Measurements from ENCODE around the gene SCP2. TPM values are rescaled to one million over a fixed set of nuclear protein-coding genes. Genes with fewer than 3 reads are reported as not detected.
A peak's percentile ranks its signal among the peaks of the same experiment; 100 is the strongest.
"Not testable (repeated sequence)": the region's sequence is repeated elsewhere in the genome, so short reads cannot be mapped to it uniquely, and the experiment has no call there.

The SCP2 gene
- total RNA-seq, 1 donor, result 26.1 TPM

DNA sequence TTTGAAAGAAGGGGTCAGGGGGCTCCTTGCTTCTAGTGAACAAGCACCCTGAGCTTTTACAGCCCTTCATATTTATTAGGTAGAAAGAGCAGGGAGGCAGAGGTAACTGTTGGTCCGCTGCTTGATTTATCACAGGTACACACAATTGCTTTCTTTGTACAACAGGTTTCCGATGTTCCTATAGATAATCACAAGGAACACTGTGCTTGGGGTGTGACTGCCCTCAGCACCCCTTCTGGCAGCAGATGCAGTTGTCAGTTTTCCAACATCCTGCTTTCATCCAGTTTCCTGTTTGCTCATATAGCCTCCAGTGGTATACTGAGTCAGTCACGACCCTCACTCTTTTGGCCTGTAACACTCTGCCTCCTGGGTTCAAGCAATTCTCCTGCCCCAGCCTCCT is 40.6 kb downstream of the SCP2 start:
- no peak for DNase-seq (ENCODE audit: low read depth in 2 of 3, low spot score in 2 of 3)

DNA sequence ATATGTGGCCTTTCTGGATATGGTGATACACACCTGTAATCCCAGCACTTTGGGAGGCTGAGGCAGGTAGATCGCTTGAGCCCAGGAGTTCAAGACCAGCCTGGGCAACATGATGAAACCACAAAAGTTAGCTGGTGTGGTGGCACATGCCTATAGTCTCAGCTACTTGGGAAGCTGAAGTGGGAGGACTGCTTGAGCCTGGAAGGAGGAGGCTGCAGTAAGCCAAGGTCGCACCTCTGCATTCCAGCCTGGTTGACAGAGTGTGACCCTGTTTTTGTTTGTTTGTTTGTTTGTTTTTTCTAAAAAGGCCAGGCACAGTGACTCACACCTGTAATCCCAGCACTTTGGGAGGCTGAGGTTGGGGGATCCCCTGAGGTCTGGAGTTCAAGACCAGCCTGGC is 42.2 kb downstream of the SCP2 start:
- not testable (repeated sequence) for DNase-seq (ENCODE audit: low read depth in 2 of 3, low spot score in 2 of 3)

DNA sequence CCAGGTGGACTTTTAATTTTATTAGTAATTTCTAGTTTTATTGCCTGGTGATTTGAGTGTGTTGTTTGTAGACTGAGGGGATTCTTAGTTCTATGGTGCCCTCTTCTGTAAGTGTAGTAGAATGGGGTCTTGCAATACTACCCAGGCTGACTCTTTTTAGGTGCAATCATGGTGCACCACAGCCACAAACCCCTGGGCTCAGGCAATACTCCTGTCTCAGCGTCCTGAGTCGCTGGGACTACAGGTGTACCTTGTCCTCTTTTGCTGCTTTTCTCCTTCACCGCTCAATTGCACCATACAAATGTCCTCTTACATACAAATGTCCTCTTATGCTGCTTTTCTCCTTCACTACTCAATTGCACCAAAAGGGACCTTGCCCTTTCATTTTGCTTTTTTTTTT is 43.1 kb downstream of the SCP2 start:
- peak in 2 of 3 donors; percentile 28 to 42 for DNase-seq (ENCODE audit: low read depth in 2 of 3, low spot score in 2 of 3)

DNA sequence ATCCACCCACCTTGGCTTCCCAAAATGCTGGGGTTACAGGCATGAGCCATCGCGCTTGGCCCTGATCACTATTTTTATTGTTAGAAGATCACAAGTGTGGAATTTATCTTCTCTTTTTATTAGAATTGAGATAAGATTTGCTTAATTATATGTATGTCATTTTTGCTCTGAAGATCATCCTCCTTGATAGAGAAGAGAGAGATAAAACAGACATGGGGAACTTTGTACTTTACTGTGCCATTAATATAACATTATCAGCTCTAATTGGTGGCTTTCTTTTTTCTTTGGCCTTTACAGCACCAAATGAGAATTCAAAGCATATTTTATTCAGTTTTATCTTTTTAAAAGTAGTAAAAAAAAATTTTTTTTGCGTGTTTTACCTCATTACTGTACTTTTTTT is 46.8 kb downstream of the SCP2 start:
- DNase-seq (ENCODE audit: low read depth in 2 of 3, low spot score in 2 of 3), result no peak

DNA sequence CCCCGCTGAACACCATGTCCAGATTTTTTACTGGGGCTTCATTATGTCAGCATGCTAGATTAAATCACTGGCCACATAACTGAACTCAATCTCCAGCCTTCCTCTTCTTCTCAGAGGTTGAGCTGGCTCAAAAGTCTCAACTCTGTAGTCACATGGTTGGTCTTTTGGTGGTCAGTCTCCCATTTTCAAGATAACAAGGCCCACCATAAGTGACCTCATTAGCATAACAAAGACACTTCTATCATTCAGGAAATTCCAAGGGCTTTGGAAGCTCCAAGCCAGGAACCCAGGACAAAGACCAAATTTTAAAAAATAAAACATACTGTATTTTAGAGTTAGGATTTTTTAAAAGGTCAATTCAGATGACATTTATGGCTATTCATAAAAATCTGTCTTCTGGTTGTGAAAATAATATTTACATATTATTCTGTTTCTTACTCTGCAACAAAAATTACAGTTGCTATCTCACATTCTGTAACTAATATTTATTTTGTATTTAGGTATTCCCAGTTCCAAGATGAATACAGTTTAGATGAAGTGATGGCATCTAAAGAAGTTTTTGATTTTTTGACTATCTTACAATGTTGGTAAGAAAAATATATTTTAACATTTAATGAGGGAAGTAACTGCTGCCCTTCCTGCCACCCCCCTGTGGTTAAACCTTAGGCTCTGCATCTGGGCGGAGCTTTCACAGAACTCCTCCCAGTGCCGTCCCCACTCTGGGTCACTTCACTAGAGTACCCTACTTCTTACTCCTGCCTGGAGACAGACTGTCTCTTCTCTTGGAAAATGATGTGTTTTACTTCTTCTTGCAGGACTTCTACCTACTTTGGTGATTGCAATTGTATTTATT is 49.3 kb downstream of the SCP2 start:
- DNase-seq (ENCODE audit: low read depth in 2 of 3, low spot score in 2 of 3), result peak in 2 of 3 donors; percentile 10 to 17

DNA sequence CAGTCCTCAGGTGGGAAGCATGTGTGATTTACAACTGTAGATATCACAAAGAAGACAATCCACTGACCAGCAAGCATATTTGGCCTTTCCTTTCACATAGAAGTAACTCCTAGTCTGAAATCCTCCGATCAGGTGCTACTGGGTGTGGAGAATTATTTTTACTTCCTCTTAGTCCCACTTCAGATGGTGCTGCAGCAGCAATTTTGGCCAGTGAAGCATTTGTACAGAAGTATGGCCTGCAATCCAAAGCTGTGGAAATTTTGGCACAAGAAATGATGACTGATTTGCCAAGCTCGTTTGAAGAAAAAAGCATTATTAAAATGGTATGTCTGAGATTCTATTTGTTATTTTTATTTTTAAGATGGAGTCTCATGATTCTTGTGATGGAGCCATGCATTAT is 51.0 kb downstream of the SCP2 start:
- no peak for DNase-seq (ENCODE audit: low read depth in 2 of 3, low spot score in 2 of 3)

DNA sequence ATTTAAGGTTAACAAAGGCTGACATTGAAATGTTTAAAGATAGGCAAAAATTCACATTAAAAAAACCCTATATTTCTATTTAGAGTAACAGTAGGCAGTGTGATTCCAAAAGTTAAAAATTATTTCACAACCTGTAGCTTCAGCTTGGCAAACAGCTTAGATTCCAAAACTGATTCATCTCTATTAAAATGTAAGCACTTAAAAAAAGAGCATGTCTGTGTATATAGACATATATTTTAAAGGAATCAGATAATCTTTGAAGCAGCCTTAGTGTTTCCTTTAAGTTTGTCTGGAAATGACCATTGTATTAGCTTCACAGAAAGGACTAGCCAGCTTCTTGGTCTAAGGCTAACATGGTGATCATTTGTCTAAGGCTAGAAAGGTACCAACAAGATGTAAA is 65.7 kb downstream of the SCP2 start:
- not testable (repeated sequence) for DNase-seq (ENCODE audit: low read depth in 2 of 3, low spot score in 2 of 3)

DNA sequence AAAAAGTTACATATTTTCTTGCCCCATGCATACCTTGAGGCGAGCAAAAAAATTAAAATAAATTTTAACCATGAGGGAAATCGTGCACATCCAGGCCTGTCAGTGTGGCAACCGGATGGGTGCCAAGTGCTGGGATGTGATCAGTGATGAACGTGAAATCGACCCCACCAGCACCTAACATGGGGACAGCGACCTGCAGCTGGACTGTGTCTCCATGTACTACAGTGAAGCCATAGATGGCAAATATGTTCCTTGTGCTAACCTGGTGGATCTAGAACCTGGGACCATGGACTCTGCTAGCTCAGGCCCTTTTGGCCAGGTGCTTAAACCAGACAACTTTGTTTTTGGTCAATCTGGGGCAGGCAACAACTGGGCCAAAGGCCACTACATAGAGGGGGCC is 67.6 kb downstream of the SCP2 start:
- DNase-seq (ENCODE audit: low read depth in 2 of 3, low spot score in 2 of 3), result no peak

DNA sequence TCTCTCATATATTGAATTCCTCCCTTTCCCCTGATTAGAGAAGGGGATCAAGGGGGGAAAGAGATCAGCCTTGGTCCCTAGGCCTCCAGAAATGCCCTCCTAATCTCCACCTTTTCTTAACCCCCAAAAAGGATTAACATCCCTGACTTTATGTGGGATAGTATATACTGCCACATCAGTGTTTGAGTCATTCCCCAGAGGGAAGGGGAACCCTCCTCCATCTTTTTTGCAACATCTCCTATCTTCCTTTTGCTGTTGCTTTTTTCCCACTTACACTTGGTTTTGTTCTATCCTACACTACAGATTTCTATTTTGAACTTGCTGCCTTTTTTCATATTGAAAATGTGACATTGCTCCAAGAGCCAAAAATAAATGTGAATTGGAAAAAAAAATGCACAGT is 69.6 kb downstream of the SCP2 start:
- no peak for DNase-seq (ENCODE audit: low read depth in 2 of 3, low spot score in 2 of 3)

DNA sequence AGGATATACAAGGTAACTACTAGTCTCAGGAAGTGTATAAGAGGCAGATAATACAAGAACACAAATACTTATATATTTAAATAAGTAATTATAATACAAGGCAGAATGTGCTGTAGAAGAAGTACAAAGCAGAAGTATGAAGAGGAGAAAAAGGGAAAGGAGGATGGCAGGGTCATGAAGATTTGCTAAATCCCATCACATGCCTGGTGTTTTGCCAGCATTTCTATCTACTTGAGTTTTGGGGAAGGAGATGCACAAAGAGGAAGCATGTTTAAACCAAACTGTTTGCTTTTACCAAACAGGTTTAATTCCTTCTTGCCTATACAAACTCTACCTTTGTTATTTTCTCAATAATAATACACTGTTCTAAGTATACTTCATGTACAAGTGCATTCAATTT is 74.1 kb downstream of the SCP2 start:
- no peak for DNase-seq (ENCODE audit: low read depth in 2 of 3, low spot score in 2 of 3)

DNA sequence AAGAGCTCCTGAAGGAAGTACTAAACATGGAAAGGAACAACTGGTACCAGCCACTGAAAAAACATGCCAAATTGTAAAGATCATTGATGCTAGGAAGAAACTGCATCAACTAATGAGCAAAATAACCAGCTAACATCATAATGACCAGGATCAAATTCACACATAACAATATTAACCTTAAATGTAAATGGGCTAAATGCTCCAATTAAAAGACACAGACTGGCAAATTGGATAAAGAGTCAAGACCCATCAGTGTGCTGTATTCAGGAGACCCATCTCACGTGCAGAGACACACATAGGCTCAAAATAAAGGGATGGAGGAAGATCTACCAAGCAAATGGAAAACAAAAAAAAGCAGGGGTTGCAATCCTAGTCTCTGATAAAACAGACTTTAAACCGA is 79.5 kb downstream of the SCP2 start:
- DNase-seq (ENCODE audit: low read depth in 2 of 3, low spot score in 2 of 3), result not testable (repeated sequence)

DNA sequence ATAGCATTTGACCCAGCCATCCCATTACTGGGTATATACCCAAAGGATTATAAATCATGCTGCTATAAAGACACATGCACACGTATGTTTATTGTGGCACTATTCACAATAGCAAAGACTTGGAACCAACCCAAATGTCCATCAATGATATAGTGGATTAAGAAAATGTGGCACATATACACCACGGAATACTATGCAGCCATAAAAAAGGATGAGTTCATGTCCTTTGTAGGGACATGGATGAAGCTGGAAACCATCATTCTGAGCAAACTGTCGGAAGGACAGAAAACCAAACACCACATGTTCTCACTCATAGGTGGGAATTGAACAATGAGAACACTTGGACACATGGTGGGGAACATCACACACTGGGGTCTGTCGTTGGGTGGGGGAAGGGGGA is 83.2 kb downstream of the SCP2 start:
- not testable (repeated sequence) for DNase-seq (ENCODE audit: low read depth in 2 of 3, low spot score in 2 of 3)

DNA sequence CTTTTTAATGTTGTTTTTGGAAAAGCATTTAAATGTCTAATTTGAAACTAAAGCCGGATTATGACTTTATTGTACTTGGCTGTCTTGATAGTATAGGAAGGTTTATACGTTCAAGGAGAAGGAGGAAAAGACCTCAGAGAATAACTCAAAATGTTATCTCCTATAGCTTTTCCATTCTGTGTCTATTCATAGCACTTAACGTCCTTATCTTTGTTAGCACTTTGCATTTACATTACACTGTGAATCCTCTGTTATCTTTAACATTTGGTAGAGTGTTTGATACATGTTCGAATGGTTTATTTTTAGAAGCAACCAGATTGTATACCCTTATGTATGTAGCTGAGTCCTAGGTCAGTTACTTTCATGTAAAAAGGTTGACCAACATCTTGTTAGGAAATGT is 84.1 kb downstream of the SCP2 start:
- no peak for DNase-seq (ENCODE audit: low read depth in 2 of 3, low spot score in 2 of 3)

DNA sequence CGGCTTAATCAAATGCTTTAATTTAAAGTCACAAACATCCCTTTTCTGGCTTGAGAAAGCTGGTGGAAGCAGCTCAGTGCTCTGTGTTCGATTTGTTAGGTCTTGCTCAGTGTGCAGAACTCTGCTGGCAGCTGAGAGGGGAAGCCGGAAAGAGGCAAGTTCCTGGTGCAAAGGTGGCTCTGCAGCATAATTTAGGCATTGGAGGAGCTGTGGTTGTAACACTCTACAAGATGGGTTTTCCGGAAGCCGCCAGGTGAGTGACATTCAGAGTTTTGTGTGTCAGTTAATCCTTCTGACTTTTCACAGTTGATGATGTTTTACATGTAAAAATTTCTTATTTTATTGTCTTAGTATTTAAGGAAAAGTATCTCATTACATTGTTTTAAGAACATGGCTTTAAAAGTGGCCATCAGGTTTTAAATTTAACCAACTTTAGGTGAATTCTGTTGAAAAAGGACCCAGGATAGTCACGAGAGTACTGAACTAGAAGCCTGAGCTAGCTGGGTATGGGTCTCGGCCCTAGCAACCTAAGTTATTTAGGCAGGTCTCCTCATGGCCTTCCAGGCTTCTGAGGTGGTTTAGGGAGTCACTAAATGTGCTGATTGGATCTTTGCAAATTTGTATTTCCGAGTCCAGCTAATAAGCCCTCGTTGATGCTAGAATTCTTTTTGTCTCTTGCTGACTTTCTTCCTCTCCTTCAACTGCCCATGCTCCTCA is 87.9 kb downstream of the SCP2 start:
- peak; percentile 53 to 91 (median 85) for DNase-seq (ENCODE audit: low read depth in 2 of 3, low spot score in 2 of 3)

DNA sequence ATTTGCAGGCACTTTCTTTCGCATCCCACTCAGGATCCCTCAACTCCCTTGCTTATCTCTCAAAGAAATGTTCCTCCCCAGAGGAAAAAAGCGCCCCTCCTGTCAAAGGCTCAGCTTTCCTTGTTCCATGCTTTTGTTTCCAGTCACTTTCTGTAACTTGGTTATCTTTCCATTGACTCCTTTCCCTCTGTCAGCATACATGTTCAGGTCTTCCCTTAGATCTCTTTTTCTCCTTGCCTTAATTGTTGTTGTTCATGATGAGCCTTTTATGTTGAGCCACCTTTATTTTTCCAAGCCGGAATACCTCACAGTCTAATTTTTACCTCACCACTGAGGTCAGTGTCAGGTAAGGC is 88.4 kb downstream of the SCP2 start:
- DNase-seq (ENCODE audit: low read depth in 2 of 3, low spot score in 2 of 3), result no peak

DNA sequence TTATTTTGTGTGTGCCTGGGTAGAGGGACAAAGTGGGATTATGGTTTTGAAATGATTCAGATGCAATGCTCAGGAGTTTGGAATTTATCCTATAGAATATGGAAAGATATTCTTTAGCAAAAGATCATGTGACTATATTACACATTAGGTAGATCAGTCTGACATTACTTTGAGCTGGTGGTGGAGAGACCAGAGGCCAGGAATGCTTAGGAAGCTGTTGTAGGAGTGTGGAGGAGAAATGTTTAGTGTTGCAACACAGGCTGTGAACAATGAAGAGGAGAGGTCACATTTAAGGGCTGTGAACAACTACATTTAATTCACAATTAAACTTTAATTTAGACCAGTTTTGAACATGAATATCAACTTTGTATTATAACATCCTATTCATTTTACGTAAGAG is 89.6 kb downstream of the SCP2 start:
- no peak for DNase-seq (ENCODE audit: low read depth in 2 of 3, low spot score in 2 of 3)

DNA sequence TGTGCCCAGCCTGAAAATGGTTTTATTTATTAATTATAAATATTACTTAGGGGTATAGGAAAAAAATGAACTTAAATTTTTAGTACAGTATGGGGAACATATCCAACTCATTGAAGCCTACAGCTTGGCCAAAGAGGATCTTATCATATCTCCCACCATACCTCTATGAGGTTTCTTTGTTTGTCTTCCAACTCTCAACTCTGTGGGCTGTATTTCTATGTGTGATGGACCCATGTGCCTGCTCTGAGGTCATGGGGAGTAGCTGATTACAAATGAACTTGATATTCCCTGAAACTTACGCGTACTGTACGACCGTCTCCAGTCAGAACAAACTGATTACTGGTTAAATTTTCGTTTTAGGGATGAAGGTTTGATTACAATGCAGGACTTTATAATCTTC is 93.5 kb downstream of the SCP2 start:
- DNase-seq (ENCODE audit: low read depth in 2 of 3, low spot score in 2 of 3), result no peak

DNA sequence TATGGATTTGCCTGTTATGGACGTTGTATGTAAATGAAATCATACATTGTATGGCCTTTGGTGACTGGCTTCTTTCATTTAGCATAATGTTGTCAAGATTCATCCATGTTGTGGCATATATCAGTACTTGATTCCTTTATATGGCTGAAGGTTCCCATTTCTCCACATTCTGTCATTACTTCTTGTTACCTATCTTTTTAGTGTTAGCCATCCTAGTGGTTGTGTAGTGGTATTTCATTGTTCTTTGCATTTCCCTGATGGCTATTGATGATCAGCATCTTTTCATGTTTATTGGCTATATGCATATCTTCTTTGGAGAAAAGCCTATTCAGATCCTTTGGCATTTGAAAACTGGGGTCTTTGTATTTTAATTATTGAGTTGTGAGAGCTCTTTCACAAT is 95.1 kb downstream of the SCP2 start:
- DNase-seq (ENCODE audit: low read depth in 2 of 3, low spot score in 2 of 3), result no peak

DNA sequence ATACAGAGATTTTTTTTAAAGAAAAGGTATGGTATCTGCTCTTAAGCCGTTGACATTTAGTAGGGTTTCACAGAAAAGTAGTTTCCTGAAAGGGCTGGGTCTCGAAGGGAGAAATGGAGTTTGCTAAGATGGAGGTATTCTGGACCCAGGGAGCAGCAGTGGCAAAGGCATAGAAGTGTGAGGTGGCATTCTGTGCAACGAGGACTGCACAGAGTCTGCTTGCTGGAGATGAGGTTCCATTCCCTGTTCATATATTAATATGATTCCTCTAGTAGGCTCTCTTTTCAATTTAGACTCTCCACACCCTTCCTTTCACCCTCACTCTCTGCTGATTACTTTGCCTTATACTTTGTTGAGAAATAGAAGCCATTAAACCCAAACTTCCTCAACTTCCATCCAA is 96.5 kb downstream of the SCP2 start:
- no peak for DNase-seq (ENCODE audit: low read depth in 2 of 3, low spot score in 2 of 3)

DNA sequence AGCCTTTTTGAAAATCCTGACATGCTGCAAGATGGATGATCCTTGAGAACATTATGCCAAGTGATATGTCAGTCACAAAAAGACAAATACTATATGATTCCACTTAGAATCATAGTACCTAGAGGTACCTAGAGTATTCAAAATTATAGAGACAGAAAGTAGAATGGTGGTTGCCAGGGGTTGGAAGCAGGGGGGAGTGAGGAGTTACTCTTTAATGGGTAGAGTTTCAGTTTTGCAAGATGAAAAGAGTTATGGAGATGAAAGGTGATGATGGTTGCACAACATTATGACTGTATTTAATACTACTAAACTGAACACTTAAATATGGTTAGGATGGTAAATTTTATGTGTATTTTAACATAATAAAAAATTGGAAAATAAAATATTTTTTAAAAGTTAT is 97.0 kb downstream of the SCP2 start:
- no peak for DNase-seq (ENCODE audit: low read depth in 2 of 3, low spot score in 2 of 3)

DNA sequence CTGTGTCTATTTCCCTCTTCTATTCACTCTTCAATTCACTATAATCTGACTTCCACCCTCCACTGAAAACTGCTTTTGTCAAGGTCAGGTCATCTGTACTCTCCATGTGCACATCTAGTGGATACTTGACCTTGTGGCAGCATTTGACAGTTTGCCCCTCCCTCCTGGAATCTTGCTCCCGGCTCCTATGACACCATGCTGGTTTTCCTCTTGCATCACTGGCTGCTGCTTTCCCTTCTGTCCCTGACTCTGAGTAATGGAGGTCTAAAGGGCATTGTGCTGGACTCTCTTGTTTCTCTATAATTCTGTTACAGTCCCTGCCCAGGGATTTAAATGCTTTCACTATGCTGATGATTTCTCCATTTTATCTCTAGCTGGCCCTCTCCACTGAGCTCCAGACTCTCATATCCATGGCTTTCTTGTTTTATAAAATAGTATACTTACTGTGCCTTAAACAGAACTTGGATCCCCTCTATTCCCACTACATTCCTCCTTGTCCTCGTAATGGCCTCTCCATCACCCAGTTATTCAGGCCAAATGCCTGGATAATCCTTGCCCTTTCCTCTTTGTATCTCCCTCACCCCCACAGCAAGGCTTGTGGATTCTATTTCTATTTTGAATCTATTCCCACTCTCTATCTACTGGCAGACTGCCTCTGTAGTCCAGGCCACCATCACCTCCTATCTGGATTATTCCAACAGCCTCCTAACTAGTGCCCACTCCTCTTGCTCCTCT is 98.1 kb downstream of the SCP2 start:
- no peak for DNase-seq (ENCODE audit: low read depth in 2 of 3, low spot score in 2 of 3)

DNA sequence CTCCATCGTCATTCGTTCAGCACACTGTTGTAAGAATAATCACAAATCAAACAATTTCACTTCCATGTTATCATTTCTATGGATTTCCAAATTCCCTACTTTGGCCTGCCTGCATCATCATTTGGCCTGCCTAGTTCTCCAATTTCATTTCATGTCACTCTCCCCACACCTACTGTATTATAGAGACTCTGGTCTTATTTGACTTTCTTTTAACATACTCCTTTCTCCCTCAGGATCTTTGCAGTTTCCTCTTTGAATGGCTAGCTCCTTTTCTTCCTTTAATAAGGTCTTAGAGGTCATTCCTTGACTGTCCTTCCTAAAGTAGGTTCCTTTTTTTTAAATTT is 98.7 kb downstream of the SCP2 start:
- DNase-seq (ENCODE audit: low read depth in 2 of 3, low spot score in 2 of 3), result no peak
